OCI-LY7 (cell line): ENCODE measurements around the gene HEBP1. TPM values are rescaled to one million over a fixed set of nuclear protein-coding genes. Genes with fewer than 3 reads are reported as not detected.

Source experiments
- BruUV-seq: library from RNA; stranded (reverse); fragments of 400-500 nt; replicated peaks from 2 replicates; lab custom pipeline; 2021; lab: Mats Ljungman, UMichigan
- CTCF ChIA-PET: fragments of 300-600 bp; sonication (Branson Sonifier 250); formaldehyde crosslinking; loops from one replicate; lab custom pipeline; 2022; ENCODE audit warnings: antibody characterized with exemption; ENCODE audit not compliant: unreplicated experiment; lab: Charles Lee
- POLR2A ChIA-PET: fragments of 300-600 bp; sonication (Branson Sonifier 250); formaldehyde crosslinking; loops from one replicate; lab custom pipeline; 2022; ENCODE audit warnings: antibody characterized with exemption; lab: Charles Lee
- DNase-seq: peaks from one replicate; pipeline ENCODE4 v3.0.0-alpha.2; 2015; ENCODE audit warnings: low spot score
- H2AFZ ChIP-seq: fragments of 200-600 bp; sonication (generic), shearing (Covaris generic); 2 replicates; pipeline ENCODE4 v1.6.1; 2014; ENCODE audit warnings: mild to moderate bottlenecking, antibody characterized with exemption, low read length, moderate library complexity
- H3K27ac ChIP-seq: fragments of 200-600 bp; sonication (generic); 2 replicates; pipeline ENCODE4 v1.5.1; 2014; ENCODE audit warnings: mixed run types, low read depth, mild to moderate bottlenecking, moderate library complexity, low read length, inconsistent platforms; ENCODE audit not compliant: poor library complexity, severe bottlenecking
- H3K36me3 ChIP-seq: fragments of 200-600 bp; sonication (generic); 2 replicates; pipeline ENCODE4 v1.6.1; 2014; ENCODE audit warnings: mild to moderate bottlenecking, antibody characterized with exemption, low read length, moderate library complexity, mixed read lengths; ENCODE audit not compliant: insufficient read depth
- H3K4me1 ChIP-seq: fragments of 200-600 bp; sonication (generic); 2 replicates; pipeline ENCODE4 v1.5.1; 2014; ENCODE audit warnings: mild to moderate bottlenecking, low read length; ENCODE audit not compliant: insufficient read depth, poor library complexity, severe bottlenecking
- H3K4me2 ChIP-seq: fragments of 200-600 bp; sonication (generic); 2 replicates; pipeline ENCODE4 v1.6.1; 2014; ENCODE audit warnings: mild to moderate bottlenecking, low read length
- H3K4me3 ChIP-seq: fragments of 200-600 bp; sonication (generic); 2 replicates; pipeline ENCODE4 v1.5.1; 2014; ENCODE audit warnings: mild to moderate bottlenecking, low read depth, low read length; ENCODE audit not compliant: poor library complexity, severe bottlenecking
- H3K79me2 ChIP-seq: fragments of 200-600 bp; sonication (generic); 2 replicates; pipeline ENCODE4 v1.6.1; 2016; ENCODE audit warnings: low read depth, mild to moderate bottlenecking, low read length, moderate library complexity, mixed read lengths; ENCODE audit not compliant: insufficient read depth
- H3K9me2 ChIP-seq: fragments of 200-600 bp; sonication (generic); 2 replicates; pipeline ENCODE4 v1.6.1; 2016; ENCODE audit warnings: mild to moderate bottlenecking, low read length, mixed read lengths; ENCODE audit not compliant: insufficient read depth
- H3K9me3 ChIP-seq: fragments of 200-600 bp; sonication (generic); 2 replicates; pipeline ENCODE4 v1.6.1; 2014; ENCODE audit warnings: mild to moderate bottlenecking, mixed run types, low read length, mixed read lengths
- H4K20me1 ChIP-seq: fragments of 200-600 bp; sonication (generic); 2 replicates; pipeline ENCODE4 v1.6.1; 2014; ENCODE audit warnings: mild to moderate bottlenecking, antibody characterized with exemption, low read length, moderate library complexity, mixed read lengths; ENCODE audit not compliant: insufficient read depth
- EZH2phosphoT487 ChIP-seq: fragments of 200-600 bp; sonication (generic); IDR thresholded peaks from 2 replicates; pipeline ENCODE4 v1.6.1; 2018; ENCODE audit warnings: low read depth, borderline replicate concordance, mild to moderate bottlenecking, mixed run types, antibody characterized with exemption, low read length, moderate library complexity, mixed read lengths
- intact Hi-C: fragments of 100-400 bp; cut with micrococcal nuclease; formaldehyde crosslinking; loops from one replicate; pipeline ENCODE4 v1.10.0; 2022; ENCODE audit not compliant: unreplicated experiment
- total RNA-seq, 2 experiments: library from RNA; depleted of rRNA in 1 of 2; stranded (reverse); fragments of >200 nt in 1 of 2; shearing (Covaris generic) in 1 of 2; gene quantifications; 2 replicates each; pipeline ENCODE4 v1.2.3, GENCODE V29; 2014 to 2022
- TF ChIP-seq, protein P1 (sequence below): fragments of 200-600 bp; sonication (generic); conservative IDR thresholded peaks from 2 replicates; pipeline ENCODE4 v1.5.1; 2014; ENCODE audit warnings: mild to moderate bottlenecking, antibody characterized with exemption, low read length, moderate library complexity, mixed read lengths

The HEBP1 gene
- total RNA-seq, 2 experiments from 2014 or later = 0.16 to 1.3 TPM

DNA sequence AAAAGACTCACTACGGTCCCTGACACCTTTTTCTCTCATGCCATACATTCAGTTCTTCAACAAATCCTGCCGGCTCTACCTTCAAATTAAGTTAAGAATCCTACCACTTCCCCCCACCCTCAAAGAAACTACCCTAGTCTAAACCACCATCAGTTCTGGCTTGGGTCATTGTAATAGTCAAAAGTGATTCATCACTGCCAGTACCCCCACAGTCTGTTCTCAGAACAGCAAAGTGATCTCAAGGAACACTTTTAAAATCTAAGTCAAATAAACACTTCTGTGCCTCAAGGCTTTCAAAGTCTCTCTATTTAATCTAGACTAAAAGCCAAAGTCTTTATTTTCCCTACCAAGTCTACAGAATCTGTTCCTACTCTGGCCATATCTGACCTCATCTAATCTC is 32.1 kb upstream of the HEBP1 start:
- Histone ChIP-seq H4K20me1 (no peaks in the 10 kb centered on the region), H3K36me3 (no peaks in the 10 kb centered on the region), H3K9me2 (no peaks in the 10 kb centered on the region), H3K4me2 (no peak overlapping the region), H3K27ac (no peak overlapping the region), H3K9me3 (no peaks in the 10 kb centered on the region), H3K79me2 (no peaks in the 10 kb centered on the region), H3K4me1 (no peaks in the 10 kb centered on the region), H3K4me3 (no peak overlapping the region), H2AFZ (no peak overlapping the region)
- no peak for TF ChIP-seq EZH2phosphoT487
- TF ChIP-seq, protein P1, sequence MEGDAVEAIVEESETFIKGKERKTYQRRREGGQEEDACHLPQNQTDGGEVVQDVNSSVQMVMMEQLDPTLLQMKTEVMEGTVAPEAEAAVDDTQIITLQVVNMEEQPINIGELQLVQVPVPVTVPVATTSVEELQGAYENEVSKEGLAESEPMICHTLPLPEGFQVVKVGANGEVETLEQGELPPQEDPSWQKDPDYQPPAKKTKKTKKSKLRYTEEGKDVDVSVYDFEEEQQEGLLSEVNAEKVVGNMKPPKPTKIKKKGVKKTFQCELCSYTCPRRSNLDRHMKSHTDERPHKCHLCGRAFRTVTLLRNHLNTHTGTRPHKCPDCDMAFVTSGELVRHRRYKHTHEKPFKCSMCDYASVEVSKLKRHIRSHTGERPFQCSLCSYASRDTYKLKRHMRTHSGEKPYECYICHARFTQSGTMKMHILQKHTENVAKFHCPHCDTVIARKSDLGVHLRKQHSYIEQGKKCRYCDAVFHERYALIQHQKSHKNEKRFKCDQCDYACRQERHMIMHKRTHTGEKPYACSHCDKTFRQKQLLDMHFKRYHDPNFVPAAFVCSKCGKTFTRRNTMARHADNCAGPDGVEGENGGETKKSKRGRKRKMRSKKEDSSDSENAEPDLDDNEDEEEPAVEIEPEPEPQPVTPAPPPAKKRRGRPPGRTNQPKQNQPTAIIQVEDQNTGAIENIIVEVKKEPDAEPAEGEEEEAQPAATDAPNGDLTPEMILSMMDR = no peak
- CTCF ChIA-PET = no interaction called here
- DNase-seq = no peak
- POLR2A ChIA-PET = no interaction called here
- intact Hi-C loops = no loop called here
- no TSS peak for BruUV-seq

GRCh38 chr12:13030541-13031291 is 30.7 kb upstream of the HEBP1 start:
- no peak overlapping the region for H3K4me3 ChIP-seq
- no peaks in the 10 kb centered on the region for H3K9me2 ChIP-seq
- no peak overlapping the region for H3K27ac ChIP-seq
- H3K79me2 ChIP-seq = no peaks in the 10 kb centered on the region
- H3K9me3 ChIP-seq = no peaks in the 10 kb centered on the region
- no peak for DNase-seq
- no peak overlapping the region for H3K4me2 ChIP-seq
- no peak overlapping the region for H2AFZ ChIP-seq
- no peaks in the 10 kb centered on the region for H3K4me1 ChIP-seq
- no peaks in the 10 kb centered on the region for H4K20me1 ChIP-seq
- intact Hi-C loops = no loop called here
- ChIA-PET CTCF (no interaction called here), POLR2A (no interaction called here)
- H3K36me3 ChIP-seq = no peaks in the 10 kb centered on the region
- no TSS peak for BruUV-seq
- TF ChIP-seq, protein P1 = no peak
- TF ChIP-seq EZH2phosphoT487 = no peak
